ENCODE data around the gene CTU2.

- TF ChIP-seq CTCF (IDR thresholded peaks at IDR 0.05) (no peak), TCF7L2 (IDR thresholded peaks at IDR 0.05; ENCODE audit: low read depth, low read length) (no peak)
Observed at GRCh38 chr16:88718178-88718577, 11.9 kb downstream of the CTU2 start.
